Umbilical cord (tissue), 2 donors: ENCODE measurements around the gene TFAP2D. TPM values are rescaled to one million over a fixed set of nuclear protein-coding genes. Genes with fewer than 3 reads are reported as not detected.

Source experiments
- DNase-seq: peaks from one replicate; pipeline ENCODE4 v3.0.0-alpha.2; 2015; ENCODE audit warnings: low spot score
- total RNA-seq: library from RNA; depleted of rRNA; stranded (reverse); fragments of >200 nt; gene quantifications from one replicate; pipeline ENCODE4 v1.2.3, GENCODE V29; 2014; ENCODE audit warnings: low replicate concordance; ENCODE audit not compliant: insufficient read depth

TFAP2D gene
- total RNA-seq: not detected

GRCh38 chr6:50713226-50713625, at the start of gene TFAP2D:
Gene TFAP2D (plus strand): TSS chr6:50713526. CDS start chr6:50714056, 530 bp downstream.
- no peak for DNase-seq

- DNase-seq: no peak
Observed at GRCh38 chr6:50663806-50664205, 49.5 kb upstream of the TFAP2D start.

GRCh38 chr6:50666089-50666488, 47.2 kb upstream of the TFAP2D start:
- no peak for DNase-seq

- no peak for DNase-seq
Observed at GRCh38 chr6:50681213-50681824, 32.0 kb upstream of the TFAP2D start.

GRCh38 chr6:50689210-50689609, 24.1 kb upstream of the TFAP2D start:
- no peak for DNase-seq

- DNase-seq: no peak
Observed at GRCh38 chr6:50691814-50692495, 21.4 kb upstream of the TFAP2D start.

GRCh38 chr6:50698546-50698945, 14.8 kb upstream of the TFAP2D start:
- DNase-seq: no peak

GRCh38 chr6:50699051-50699775, 14.1 kb upstream of the TFAP2D start:
- no peak for DNase-seq

GRCh38 chr6:50706575-50706974, 6.8 kb upstream of the TFAP2D start:
- no peak for DNase-seq

GRCh38 chr6:50707191-50707590, 6.1 kb upstream of the TFAP2D start:
- no peak for DNase-seq

GRCh38 chr6:50707652-50708300, 5.5 kb upstream of the TFAP2D start:
- no peak for DNase-seq

- DNase-seq: no peak
Observed at GRCh38 chr6:50708664-50709365, 4.5 kb upstream of the TFAP2D start.

GRCh38 chr6:50709366-50709734, 4.0 kb upstream of the TFAP2D start:
- no peak for DNase-seq

- DNase-seq: no peak
Observed at GRCh38 chr6:50711686-50712085, 1.6 kb upstream of the TFAP2D start.

GRCh38 chr6:50712291-50712690, 1.0 kb upstream of the TFAP2D start:
- no peak for DNase-seq

- DNase-seq: no peak
Observed at GRCh38 chr6:50713977-50714486, 706 bp downstream of the TFAP2D start.

- no peak for DNase-seq
Observed at GRCh38 chr6:50714487-50715379, 1.4 kb downstream of the TFAP2D start.

- DNase-seq: no peak
Observed at GRCh38 chr6:50716899-50717509, 3.7 kb downstream of the TFAP2D start.

- no peak for DNase-seq
Observed at GRCh38 chr6:50717734-50718457, 4.6 kb downstream of the TFAP2D start.
